CD4-positive, alpha-beta T cell treated with Interleukin-6 for 4 hours (primary cell): ENCODE results near the gene OSMR.

Source experiments
- DNase-seq: peaks from one replicate; pipeline ENCODE4 v3.0.0-alpha.2; 2020; ENCODE audit warnings: mixed read lengths

The OSMR gene

GRCh38 chr5:38932854-38933408 lies 87.1 kb downstream of the OSMR start:
- no peak for DNase-seq

GRCh38 chr5:38935437-38935836 lies 89.6 kb downstream of the OSMR start:
- no peak for DNase-seq

- no peak for DNase-seq
Observed at GRCh38 chr5:38936269-38936668, 90.5 kb downstream of the OSMR start.

GRCh38 chr5:38938424-38938823 lies 92.6 kb downstream of the OSMR start:
- no peak for DNase-seq

- no peak for DNase-seq
Observed at GRCh38 chr5:38938973-38939372, 93.2 kb downstream of the OSMR start.

GRCh38 chr5:38940230-38940858 lies 94.5 kb downstream of the OSMR start:
- DNase-seq: no peak

- no peak for DNase-seq
Observed at GRCh38 chr5:38941912-38942311, 96.1 kb downstream of the OSMR start.

- no peak for DNase-seq
Observed at GRCh38 chr5:38944282-38944681, 98.5 kb downstream of the OSMR start.

GRCh38 chr5:38948501-38948900 lies 102.7 kb downstream of the OSMR start:
- DNase-seq: no peak

- no peak for DNase-seq
Observed at GRCh38 chr5:38953426-38954012, 107.7 kb downstream of the OSMR start.

GRCh38 chr5:38961691-38962090 lies 115.9 kb downstream of the OSMR start:
- no peak for DNase-seq

GRCh38 chr5:38968665-38969064 lies 122.9 kb downstream of the OSMR start:
- no peak for DNase-seq

- DNase-seq: no peak
Observed at GRCh38 chr5:38978036-38978435, 132.2 kb downstream of the OSMR start.

- no peak for DNase-seq
Observed at GRCh38 chr5:38979535-38979934, 133.7 kb downstream of the OSMR start.
